Tibial nerve (tissue), 4 donors: ENCODE measurements around the gene ITIH5. TPM values are rescaled to one million over a fixed set of nuclear protein-coding genes. Genes with fewer than 3 reads are reported as not detected.

ENCODE experiments used
- DNase-seq, 2 donors: peaks; one replicate each; pipeline ENCODE4 v3.0.0-alpha.2; 2019; ENCODE audit warnings: low spot score in 2 of 2
- H3K27ac ChIP-seq, 4 donors: fragments of 200-600 bp; sonication (generic) in 3 of 4; one replicate each; pipeline ENCODE4 v1.5.1; 2017 to 2019; ENCODE audit warnings: mild to moderate bottlenecking in 1 of 4
- H3K27me3 ChIP-seq, 2 donors: fragments of 200-600 bp; sonication (generic) in 1 of 2; one replicate each; pipeline versions ENCODE4 v1.5.1 to v1.6.0; 2017 to 2019
- H3K36me3 ChIP-seq, 3 donors: fragments of 200-600 bp; sonication (generic); one replicate each; pipeline ENCODE4 v1.5.1; 2018 to 2019
- H3K4me1 ChIP-seq, 4 donors: fragments of 200-600 bp; sonication (generic) in 3 of 4; one replicate each; pipeline ENCODE4 v1.5.1; 2017 to 2019
- H3K4me3 ChIP-seq, 4 donors: fragments of 200-600 bp; sonication (generic) in 3 of 4; one replicate each; pipeline ENCODE4 v1.5.1; 2017 to 2019; ENCODE audit warnings: mild to moderate bottlenecking in 1 of 4, moderate library complexity in 1 of 4
- H3K9me3 ChIP-seq, 4 donors: fragments of 200-600 bp; sonication (generic) in 3 of 4; one replicate each; pipeline ENCODE4 v1.5.1; 2017 to 2019
- CTCF ChIP-seq, 5 experiments: fragments of 200-600 bp in 3 of 5; fragments of 450-650 bp in 2 of 5; sonication (generic) in 3 of 5; IDR thresholded peaks; one replicate each; pipeline ENCODE4 v1.5.1; 2016 to 2019; ENCODE audit warnings: antibody characterized with exemption in 5 of 5, mild to moderate bottlenecking in 3 of 5, moderate library complexity in 2 of 5
- EP300 ChIP-seq, 2 donors: sonication (generic); formaldehyde crosslinking; IDR thresholded peaks; one replicate each; pipeline ENCODE4 v1.6.1; 2017; ENCODE audit warnings: antibody characterized with exemption in 2 of 2, mild to moderate bottlenecking in 1 of 2
- POLR2A ChIP-seq, 2 donors: fragments of 450-650 bp; IDR thresholded peaks; one replicate each; pipeline ENCODE4 v1.6.1; 2017; ENCODE audit warnings: antibody characterized with exemption in 2 of 2, mild to moderate bottlenecking in 2 of 2, moderate library complexity in 2 of 2
- WGBS, 2 donors: methylation state at CpG; one replicate each; pipeline ENCODE4 v1.1.5; 2018; 5-methylcytosine and 5-hydroxymethylcytosine counted together
- total RNA-seq, 4 donors: library from RNA; depleted of rRNA; stranded (reverse); fragments of >200 nt; gene quantifications; one replicate each; pipeline ENCODE4 v1.1.0, GENCODE V29; 2016

Gene ITIH5
- total RNA-seq, 4 donors from 2014 or later = 20.7 to 86.4 (median 26.9) TPM

GRCh38 chr10:7518693-7519092 lies 148.1 kb downstream of the ITIH5 start:
- Histone ChIP-seq H3K4me1 (no peaks in the 10 kb centered on the region), H3K4me3 (no peak overlapping the region), H3K9me3 (no peaks in the 10 kb centered on the region), H3K27me3 (peaks cover 0 to 18% of the 10 kb centered on the region in 2 donors), H3K27ac (no peak overlapping the region), H3K36me3 (no peaks in the 10 kb centered on the region)
- no peak for TF ChIP-seq EP300 (IDR thresholded peaks at IDR 0.05)
- no peak for TF ChIP-seq POLR2A (IDR thresholded peaks at IDR 0.05)
- TF ChIP-seq CTCF (IDR thresholded peaks at IDR 0.05) = no peak
- no peak for DNase-seq
- WGBS, 2 donors = 67 to 84% methylated on average over 1 of the region's 1 CpG

- Histone ChIP-seq H3K9me3 (peaks cover 0 to 4% (median 0%) of the 10 kb centered on the region in 4 donors), H3K4me3 (no peak overlapping the region), H3K27me3 (peaks cover 0 to 22% of the 10 kb centered on the region in 2 donors), H3K4me1 (no peaks in the 10 kb centered on the region), H3K36me3 (no peaks in the 10 kb centered on the region), H3K27ac (no peak overlapping the region)
- TF ChIP-seq EP300 (IDR thresholded peaks at IDR 0.05) (no peak), POLR2A (IDR thresholded peaks at IDR 0.05) (no peak), CTCF (IDR thresholded peaks at IDR 0.05) (no peak)
- DNase-seq = no peak
- 26 to 35% methylated on average over 5 of the region's 5 CpGs for WGBS, 2 donors
These were observed 151.3 kb downstream of the ITIH5 start for GRCh38 chr10:7515439-7515838.

- no peak for DNase-seq
- Histone ChIP-seq H3K27ac (no peak overlapping the region), H3K4me1 (no peaks in the 10 kb centered on the region), H3K27me3 (peaks cover 0 to 22% of the 10 kb centered on the region in 2 donors), H3K36me3 (no peaks in the 10 kb centered on the region), H3K9me3 (peaks cover 0 to 6% (median 0%) of the 10 kb centered on the region in 4 donors), H3K4me3 (no peak overlapping the region)
- TF ChIP-seq POLR2A (IDR thresholded peaks at IDR 0.05) (no peak), EP300 (IDR thresholded peaks at IDR 0.05) (no peak), CTCF (IDR thresholded peaks at IDR 0.05) (no peak)
- 55 to 60% methylated on average over 4 of the region's 4 CpGs for WGBS, 2 donors
These were observed 152.8 kb downstream of the ITIH5 start for GRCh38 chr10:7513936-7514335.

GRCh38 chr10:7513455-7513854 lies 153.3 kb downstream of the ITIH5 start:
- Histone ChIP-seq H3K9me3 (peaks cover 0 to 6% (median 0%) of the 10 kb centered on the region in 4 donors), H3K27me3 (peaks cover 0 to 19% of the 10 kb centered on the region in 2 donors), H3K4me3 (no peak overlapping the region), H3K27ac (no peak overlapping the region), H3K36me3 (no peaks in the 10 kb centered on the region), H3K4me1 (no peaks in the 10 kb centered on the region)
- no peak for DNase-seq
- TF ChIP-seq EP300 (IDR thresholded peaks at IDR 0.05) = no peak
- TF ChIP-seq POLR2A (IDR thresholded peaks at IDR 0.05) = no peak
- TF ChIP-seq CTCF (IDR thresholded peaks at IDR 0.05) = no peak
- WGBS, 2 donors = 75 to 77% methylated on average over 3 of the region's 3 CpGs

GRCh38 chr10:7512487-7512886 lies 154.3 kb downstream of the ITIH5 start:
- Histone ChIP-seq H3K36me3 (no peaks in the 10 kb centered on the region), H3K27ac (no peak overlapping the region), H3K4me3 (no peak overlapping the region), H3K27me3 (peaks cover 0 to 11% of the 10 kb centered on the region in 2 donors), H3K9me3 (peaks cover 0 to 6% (median 0%) of the 10 kb centered on the region in 4 donors), H3K4me1 (no peaks in the 10 kb centered on the region)
- no peak for DNase-seq
- 67 to 77% methylated on average over 7 of the region's 7 CpGs for WGBS, 2 donors
- no peak for TF ChIP-seq EP300 (IDR thresholded peaks at IDR 0.05)
- no peak for TF ChIP-seq CTCF (IDR thresholded peaks at IDR 0.05)
- no peak for TF ChIP-seq POLR2A (IDR thresholded peaks at IDR 0.05)
